ENCODE measurements around the gene ZFR.

ZFR gene

GRCh38 chr5:32346869-32347268 lies 97.7 kb downstream of the ZFR start:
- DNase-seq (ENCODE audit: low read depth, low spot score), result no peak
- WGBS (ENCODE audit: insufficient coverage, insufficient read length), result no CpG with 5 or more reads among the region's 2 CpGs
- Histone ChIP-seq H3K27me3 (ENCODE audit: control insufficient read depth, insufficient read depth, low read length) (no peaks in the 10 kb centered on the region), H3K36me3 (ENCODE audit: control insufficient read depth, insufficient read depth, low read length) (no peaks in the 10 kb centered on the region), H3K27ac (ENCODE audit: low read length) (no peak overlapping the region), H3K4me1 (ENCODE audit: control insufficient read depth, insufficient read depth, low read length) (no peaks in the 10 kb centered on the region), H3K9me3 (ENCODE audit: control insufficient read depth, insufficient read depth, low read length) (0 out of 2 replicates have a peak, but pooled peaks cover 1% of the 10 kb centered on the region), H3K4me3 (ENCODE audit: low read length) (no peak overlapping the region)

GRCh38 chr5:32343058-32343672 lies 101.4 kb downstream of the ZFR start:
- H3K4me1 ChIP-seq (ENCODE audit: control insufficient read depth, insufficient read depth, low read length), result no peaks in the 10 kb centered on the region
- DNase-seq (ENCODE audit: low read depth, low spot score), result no peak
- H3K4me3 ChIP-seq (ENCODE audit: low read length), result no peak overlapping the region
- H3K27me3 ChIP-seq (ENCODE audit: control insufficient read depth, insufficient read depth, low read length), result no peaks in the 10 kb centered on the region
- no peak overlapping the region for H3K27ac ChIP-seq (ENCODE audit: low read length)
- no CpG with 5 or more reads among the region's 2 CpGs for WGBS (ENCODE audit: insufficient coverage, insufficient read length)
- peaks cover 4% of the 10 kb centered on the region; the same call in 1 of the 2 replicates for H3K9me3 ChIP-seq (ENCODE audit: control insufficient read depth, insufficient read depth, low read length)
- H3K36me3 ChIP-seq (ENCODE audit: control insufficient read depth, insufficient read depth, low read length), result no peaks in the 10 kb centered on the region

- no peak overlapping the region for H3K27ac ChIP-seq (ENCODE audit: low read length)
- H3K4me3 ChIP-seq (ENCODE audit: low read length), result no peak overlapping the region
- peaks cover 4% of the 10 kb centered on the region; the same call in 1 of the 2 replicates for H3K9me3 ChIP-seq (ENCODE audit: control insufficient read depth, insufficient read depth, low read length)
- no peak for DNase-seq (ENCODE audit: low read depth, low spot score)
- no peaks in the 10 kb centered on the region for H3K4me1 ChIP-seq (ENCODE audit: control insufficient read depth, insufficient read depth, low read length)
- no peaks in the 10 kb centered on the region for H3K27me3 ChIP-seq (ENCODE audit: control insufficient read depth, insufficient read depth, low read length)
- no peaks in the 10 kb centered on the region for H3K36me3 ChIP-seq (ENCODE audit: control insufficient read depth, insufficient read depth, low read length)
- no CpG with 5 or more reads among the region's 4 CpGs for WGBS (ENCODE audit: insufficient coverage, insufficient read length)
Observed at GRCh38 chr5:32342656-32343055, 101.9 kb downstream of the ZFR start.

GRCh38 chr5:32339878-32340277 lies 104.7 kb downstream of the ZFR start:
- H3K27ac ChIP-seq (ENCODE audit: low read length), result no peak overlapping the region
- H3K4me3 ChIP-seq (ENCODE audit: low read length), result no peak overlapping the region
- DNase-seq (ENCODE audit: low read depth, low spot score), result no peak
- no peaks in the 10 kb centered on the region for H3K4me1 ChIP-seq (ENCODE audit: control insufficient read depth, insufficient read depth, low read length)
- no peaks in the 10 kb centered on the region for H3K27me3 ChIP-seq (ENCODE audit: control insufficient read depth, insufficient read depth, low read length)
- no peaks in the 10 kb centered on the region for H3K36me3 ChIP-seq (ENCODE audit: control insufficient read depth, insufficient read depth, low read length)
- peaks cover 3% of the 10 kb centered on the region; the same call in 1 of the 2 replicates for H3K9me3 ChIP-seq (ENCODE audit: control insufficient read depth, insufficient read depth, low read length)
- no CpG with 5 or more reads among the region's 4 CpGs for WGBS (ENCODE audit: insufficient coverage, insufficient read length)

GRCh38 chr5:32339198-32339597 lies 105.3 kb downstream of the ZFR start:
- Histone ChIP-seq H3K27me3 (ENCODE audit: control insufficient read depth, insufficient read depth, low read length) (no peaks in the 10 kb centered on the region), H3K36me3 (ENCODE audit: control insufficient read depth, insufficient read depth, low read length) (no peaks in the 10 kb centered on the region), H3K27ac (ENCODE audit: low read length) (no peak overlapping the region), H3K9me3 (ENCODE audit: control insufficient read depth, insufficient read depth, low read length) (peaks cover 3% of the 10 kb centered on the region; the same call in 1 of the 2 replicates), H3K4me1 (ENCODE audit: control insufficient read depth, insufficient read depth, low read length) (no peaks in the 10 kb centered on the region), H3K4me3 (ENCODE audit: low read length) (no peak overlapping the region)
- no CpG with 5 or more reads among the region's 2 CpGs for WGBS (ENCODE audit: insufficient coverage, insufficient read length)
- peak; percentile 55 for DNase-seq (ENCODE audit: low read depth, low spot score)

GRCh38 chr5:32332966-32333365 lies 111.6 kb downstream of the ZFR start:
- no peaks in the 10 kb centered on the region for H3K9me3 ChIP-seq (ENCODE audit: control insufficient read depth, insufficient read depth, low read length)
- H3K27ac ChIP-seq (ENCODE audit: low read length), result no peak overlapping the region
- H3K4me1 ChIP-seq (ENCODE audit: control insufficient read depth, insufficient read depth, low read length), result no peaks in the 10 kb centered on the region
- H3K27me3 ChIP-seq (ENCODE audit: control insufficient read depth, insufficient read depth, low read length), result no peaks in the 10 kb centered on the region
- no CpG with 5 or more reads among the region's 10 CpGs for WGBS (ENCODE audit: insufficient coverage, insufficient read length)
- no peak for DNase-seq (ENCODE audit: low read depth, low spot score)
- H3K4me3 ChIP-seq (ENCODE audit: low read length), result no peak overlapping the region
- no peaks in the 10 kb centered on the region for H3K36me3 ChIP-seq (ENCODE audit: control insufficient read depth, insufficient read depth, low read length)

- H3K27ac ChIP-seq (ENCODE audit: low read length), result no peak overlapping the region
Observed at GRCh38 chr5:32332361-32332760, 112.2 kb downstream of the ZFR start.

GRCh38 chr5:32331935-32332274 lies 112.6 kb downstream of the ZFR start:
- Histone ChIP-seq H3K27me3 (ENCODE audit: control insufficient read depth, insufficient read depth, low read length) (no peaks in the 10 kb centered on the region), H3K4me1 (ENCODE audit: control insufficient read depth, insufficient read depth, low read length) (no peaks in the 10 kb centered on the region), H3K27ac (ENCODE audit: low read length) (no peak overlapping the region), H3K4me3 (ENCODE audit: low read length) (no peak overlapping the region), H3K36me3 (ENCODE audit: control insufficient read depth, insufficient read depth, low read length) (no peaks in the 10 kb centered on the region), H3K9me3 (ENCODE audit: control insufficient read depth, insufficient read depth, low read length) (no peaks in the 10 kb centered on the region)
- no CpG with 5 or more reads among the region's 3 CpGs for WGBS (ENCODE audit: insufficient coverage, insufficient read length)
- DNase-seq (ENCODE audit: low read depth, low spot score), result no peak

More at GRCh38 chr5:32332361-32332760, 112.2 kb downstream of the ZFR start:
- Histone ChIP-seq H3K4me1 (ENCODE audit: control insufficient read depth, insufficient read depth, low read length) (no peaks in the 10 kb centered on the region), H3K36me3 (ENCODE audit: control insufficient read depth, insufficient read depth, low read length) (no peaks in the 10 kb centered on the region), H3K27me3 (ENCODE audit: control insufficient read depth, insufficient read depth, low read length) (no peaks in the 10 kb centered on the region), H3K4me3 (ENCODE audit: low read length) (no peak overlapping the region), H3K9me3 (ENCODE audit: control insufficient read depth, insufficient read depth, low read length) (no peaks in the 10 kb centered on the region)
- no peak for DNase-seq (ENCODE audit: low read depth, low spot score)
- WGBS (ENCODE audit: insufficient coverage, insufficient read length), result no CpG with 5 or more reads among the region's 1 CpG

- no peaks in the 10 kb centered on the region for H3K4me1 ChIP-seq (ENCODE audit: control insufficient read depth, insufficient read depth, low read length)
- WGBS (ENCODE audit: insufficient coverage, insufficient read length), result no CpG with 5 or more reads among the region's 11 CpGs
- no peak for DNase-seq (ENCODE audit: low read depth, low spot score)
- H3K36me3 ChIP-seq (ENCODE audit: control insufficient read depth, insufficient read depth, low read length), result no peaks in the 10 kb centered on the region
- no peaks in the 10 kb centered on the region for H3K9me3 ChIP-seq (ENCODE audit: control insufficient read depth, insufficient read depth, low read length)
- no peaks in the 10 kb centered on the region for H3K27me3 ChIP-seq (ENCODE audit: control insufficient read depth, insufficient read depth, low read length)
- no peak overlapping the region for H3K4me3 ChIP-seq (ENCODE audit: low read length)
- no peak overlapping the region for H3K27ac ChIP-seq (ENCODE audit: low read length)
Observed at GRCh38 chr5:32331217-32331934, 113.2 kb downstream of the ZFR start.

GRCh38 chr5:32330126-32330971 lies 114.2 kb downstream of the ZFR start:
- Histone ChIP-seq H3K4me3 (ENCODE audit: low read length) (no peak overlapping the region), H3K9me3 (ENCODE audit: control insufficient read depth, insufficient read depth, low read length) (no peaks in the 10 kb centered on the region), H3K36me3 (ENCODE audit: control insufficient read depth, insufficient read depth, low read length) (no peaks in the 10 kb centered on the region), H3K27ac (ENCODE audit: low read length) (no peak overlapping the region), H3K4me1 (ENCODE audit: control insufficient read depth, insufficient read depth, low read length) (no peaks in the 10 kb centered on the region), H3K27me3 (ENCODE audit: control insufficient read depth, insufficient read depth, low read length) (no peaks in the 10 kb centered on the region)
- no CpG with 5 or more reads among the region's 11 CpGs for WGBS (ENCODE audit: insufficient coverage, insufficient read length)
- no peak for DNase-seq (ENCODE audit: low read depth, low spot score)
